GM18502 (cell line): ENCODE measurements around the gene TSPEAR.

ENCODE experiments used
- ATAC-seq: cut with Tn5 transposase; IDR thresholded peaks from one replicate; pipeline ENCODE4 v1.9.1; 2021; ENCODE audit warnings: mild to moderate bottlenecking; ENCODE audit not compliant: unreplicated experiment, poor library complexity

The TSPEAR gene

GRCh38 chr21:44742418-44743153 is 31.2 kb upstream of the TSPEAR start:
- ATAC-seq: no peak

GRCh38 chr21:44741921-44742320 is 30.5 kb upstream of the TSPEAR start:
- ATAC-seq: no peak

GRCh38 chr21:44740742-44741141 is 29.4 kb upstream of the TSPEAR start:
- no peak for ATAC-seq

GRCh38 chr21:44739316-44739715 is 27.9 kb upstream of the TSPEAR start:
- ATAC-seq: no peak

GRCh38 chr21:44738621-44739020 is 27.2 kb upstream of the TSPEAR start:
- ATAC-seq: no peak

GRCh38 chr21:44737706-44738354 is 26.5 kb upstream of the TSPEAR start:
- no peak for ATAC-seq

GRCh38 chr21:44736291-44737004 is 25.1 kb upstream of the TSPEAR start:
- no peak for ATAC-seq

- ATAC-seq: no peak
Measured at GRCh38 chr21:44735821-44736220, 24.4 kb upstream of the TSPEAR start.

- no peak for ATAC-seq
Measured at GRCh38 chr21:44734841-44735240, 23.5 kb upstream of the TSPEAR start.

- no peak for ATAC-seq
Measured at GRCh38 chr21:44734026-44734745, 22.8 kb upstream of the TSPEAR start.

- no peak for ATAC-seq
Measured at GRCh38 chr21:44732956-44733355, 21.6 kb upstream of the TSPEAR start.

GRCh38 chr21:44732263-44732662 is 20.9 kb upstream of the TSPEAR start:
- ATAC-seq: no peak

- ATAC-seq: no peak
Measured at GRCh38 chr21:44730951-44731579, 19.7 kb upstream of the TSPEAR start.

GRCh38 chr21:44730028-44730395 is 18.6 kb upstream of the TSPEAR start:
- no peak for ATAC-seq

GRCh38 chr21:44729336-44730027 is 18.1 kb upstream of the TSPEAR start:
- ATAC-seq: no peak

- ATAC-seq: no peak
Measured at GRCh38 chr21:44728716-44729115, 17.3 kb upstream of the TSPEAR start.

- no peak for ATAC-seq
Measured at GRCh38 chr21:44727757-44728156, 16.4 kb upstream of the TSPEAR start.

- no peak for ATAC-seq
Measured at GRCh38 chr21:44727321-44727720, 15.9 kb upstream of the TSPEAR start.

GRCh38 chr21:44726826-44727225 is 15.5 kb upstream of the TSPEAR start:
- ATAC-seq: no peak

- no peak for ATAC-seq
Measured at GRCh38 chr21:44724926-44725325, 13.6 kb upstream of the TSPEAR start.
